HepG2 (cell line): Measurements from ENCODE around the gene RGS19. TPM values are rescaled to one million over a fixed set of nuclear protein-coding genes. Genes with fewer than 3 reads are reported as not detected.

Source experiments
- ATF3 ChIP-seq: sonication (generic); formaldehyde crosslinking; IDR thresholded peaks from 2 replicates; pipeline ENCODE4 v1.4.0; 2020; ENCODE audit warnings: missing genetic modification reagents
- CEBPZ ChIP-seq: IDR thresholded peaks from 2 replicates; pipeline ENCODE4 v1.6.1; 2012; ENCODE audit warnings: low read length, improper control_type of control experiment
- KAT7 ChIP-seq: IDR thresholded peaks from 2 replicates; pipeline ENCODE4 v1.6.1; 2018; ENCODE audit warnings: borderline replicate concordance, missing compliant biosample characterization
- MAFK ChIP-seq, 2 experiments: IDR thresholded peaks in 1 of 2; conservative IDR thresholded peaks in 1 of 2; 2 replicates each; pipeline ENCODE4 v1.6.1; 2011; ENCODE audit warnings: improper control_type of control experiment in 2 of 2, low read length in 2 of 2
- MATR3 ChIP-seq: sonication (generic); formaldehyde crosslinking; IDR thresholded peaks from 2 replicates; pipeline ENCODE4 v1.4.0; 2020; ENCODE audit warnings: missing genetic modification reagents
- MTA1 ChIP-seq: sonication (generic); formaldehyde crosslinking; IDR thresholded peaks from 2 replicates; pipeline ENCODE4 v1.4.0; 2020; ENCODE audit warnings: missing genetic modification reagents, mild to moderate bottlenecking, borderline replicate concordance
- NFYB ChIP-seq: sonication (generic); formaldehyde crosslinking; IDR thresholded peaks from 2 replicates; pipeline ENCODE4 v1.4.0; 2020; ENCODE audit warnings: missing genetic modification reagents
- POLR2AphosphoS2 ChIP-seq: IDR thresholded peaks from 2 replicates; pipeline ENCODE4 v1.6.1; 2011; ENCODE audit warnings: low read depth, low read length, improper control_type of control experiment
- SIN3A ChIP-seq: IDR thresholded peaks from 2 replicates; pipeline ENCODE4 v1.6.1; 2011; ENCODE audit warnings: low read depth, mild to moderate bottlenecking, control low read depth, low read length, borderline replicate concordance
- SP4 ChIP-seq: sonication (generic); formaldehyde crosslinking; IDR thresholded peaks from 2 replicates; pipeline ENCODE4 v1.8.1; 2023; ENCODE audit warnings: mild to moderate bottlenecking, missing genetic modification reagents
- SUZ12 ChIP-seq: fragments of 150-350 bp; IDR thresholded peaks from 2 replicates; pipeline ENCODE4 v1.6.1; 2014; ENCODE audit warnings: low read depth, low read length
- ZBTB1 ChIP-seq: sonication (generic); formaldehyde crosslinking; IDR thresholded peaks from 2 replicates; pipeline ENCODE4 v1.4.0; 2020; ENCODE audit warnings: missing genetic modification reagents, borderline replicate concordance
- ZKSCAN8 ChIP-seq: IDR thresholded peaks from 2 replicates; pipeline ENCODE4 v1.6.1; 2016; ENCODE audit warnings: borderline replicate concordance, missing genetic modification reagents, missing compliant biosample characterization
- ZNF44 ChIP-seq: sonication (generic); formaldehyde crosslinking; IDR thresholded peaks from 2 replicates; pipeline ENCODE4 v1.5.1; 2020; ENCODE audit warnings: mild to moderate bottlenecking, missing genetic modification reagents
- ZNF687 ChIP-seq: sonication (generic); formaldehyde crosslinking; IDR thresholded peaks from 2 replicates; pipeline ENCODE4 v1.5.1; 2020; ENCODE audit warnings: mild to moderate bottlenecking, missing genetic modification reagents, moderate library complexity
- polyA plus RNA-seq, 8 experiments: library from polyadenylated mRNA; depleted of rRNA in 3 of 8; stranded (reverse) in 7 of 8; unstranded in 1 of 8; fragments of >200 nt; fragmentation: Illumina TruSeq in 4 of 8; extraction: Trizol in 4 of 8; gene quantifications; 2 replicates each; pipeline versions ENCODE4 v1.2.1 to v1.2.3, GENCODE V29; 2011 to 2016; ENCODE audit warnings: low read depth in 4 of 8, missing spikeins in 1 of 8, mixed read lengths in 1 of 8; ENCODE audit not compliant: insufficient read depth in 1 of 8
- total RNA-seq, 5 experiments: library from RNA; depleted of rRNA; stranded (reverse); fragments of >200 nt; fragmentation: Illumina TruSeq; extraction: Trizol; gene quantifications; 2 replicates each; pipeline ENCODE4 v1.2.3, GENCODE V29; 2016; ENCODE audit warnings: low read depth in 1 of 5
- TF ChIP-seq, protein P1 (sequence below): IDR thresholded peaks from 2 replicates; pipeline ENCODE4 v1.6.1; 2016; ENCODE audit warnings: low read depth, borderline replicate concordance
- TF ChIP-seq, protein P2 (sequence below): sonication (generic); formaldehyde crosslinking; IDR thresholded peaks from 2 replicates; pipeline ENCODE4 v1.5.0; 2020; ENCODE audit warnings: missing genetic modification reagents

RGS19 gene
- total and polyA plus RNA-seq, 2 of the 13 experiments (the other 11 are each of a cell fraction or from before 2014, with no cell fraction given): 10.7 to 11.9 TPM

- TF ChIP-seq CEBPZ (no peak), POLR2AphosphoS2 (no peak; the same call in 1 of the 2 replicates), KAT7 (0 out of 2 replicates have a peak, but pooled peaks have one; percentile 1), ATF3 (CRISPR knock-in tag) (peak; percentile 64; the same call in 1 of the 2 replicates), SUZ12 (no peak), ZNF44 (CRISPR knock-in tag) (no peak), ZNF687 (CRISPR knock-in tag) (peak; percentile 91), MATR3 (CRISPR knock-in tag) (no peak), SIN3A (peak; percentile 21; the same call in 1 of the 2 replicates), MTA1 (CRISPR knock-in tag) (peak; percentile 88; the same call in 1 of the 2 replicates), SP4 (CRISPR knock-in tag) (peak; percentile 74), NFYB (CRISPR knock-in tag) (no peak), ZKSCAN8 (CRISPR knock-in tag) (no peak), ZBTB1 (CRISPR knock-in tag) (no peak), MAFK (conservative IDR thresholded peaks at IDR 0.05 in 1 of 2, IDR thresholded peaks at IDR 0.05 in 1 of 2; ENCODE audit: low read length in 2 of 2) (no peak)
- TF ChIP-seq, protein P1, sequence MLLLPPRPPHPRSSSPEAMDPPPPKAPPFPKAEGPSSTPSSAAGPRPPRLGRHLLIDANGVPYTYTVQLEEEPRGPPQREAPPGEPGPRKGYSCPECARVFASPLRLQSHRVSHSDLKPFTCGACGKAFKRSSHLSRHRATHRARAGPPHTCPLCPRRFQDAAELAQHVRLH (CRISPR knock-in tag): peak; percentile 17; the same call in 1 of the 2 replicates
- TF ChIP-seq, protein P2, sequence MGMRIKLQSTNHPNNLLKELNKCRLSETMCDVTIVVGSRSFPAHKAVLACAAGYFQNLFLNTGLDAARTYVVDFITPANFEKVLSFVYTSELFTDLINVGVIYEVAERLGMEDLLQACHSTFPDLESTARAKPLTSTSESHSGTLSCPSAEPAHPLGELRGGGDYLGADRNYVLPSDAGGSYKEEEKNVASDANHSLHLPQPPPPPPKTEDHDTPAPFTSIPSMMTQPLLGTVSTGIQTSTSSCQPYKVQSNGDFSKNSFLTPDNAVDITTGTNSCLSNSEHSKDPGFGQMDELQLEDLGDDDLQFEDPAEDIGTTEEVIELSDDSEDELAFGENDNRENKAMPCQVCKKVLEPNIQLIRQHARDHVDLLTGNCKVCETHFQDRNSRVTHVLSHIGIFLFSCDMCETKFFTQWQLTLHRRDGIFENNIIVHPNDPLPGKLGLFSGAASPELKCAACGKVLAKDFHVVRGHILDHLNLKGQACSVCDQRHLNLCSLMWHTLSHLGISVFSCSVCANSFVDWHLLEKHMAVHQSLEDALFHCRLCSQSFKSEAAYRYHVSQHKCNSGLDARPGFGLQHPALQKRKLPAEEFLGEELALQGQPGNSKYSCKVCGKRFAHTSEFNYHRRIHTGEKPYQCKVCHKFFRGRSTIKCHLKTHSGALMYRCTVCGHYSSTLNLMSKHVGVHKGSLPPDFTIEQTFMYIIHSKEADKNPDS (CRISPR knock-in tag): no peak
Measured at GRCh38 chr20:64042054-64042781, 37.1 kb downstream of the RGS19 start (continued).
